GM12872 (cell line): ENCODE measurements around the gene LRIG2.

Experiments used
- CTCF ChIP-seq: IDR thresholded peaks from 3 replicates; pipeline ENCODE4 v1.5.1; 2011; ENCODE audit warnings: low read depth, mild to moderate bottlenecking, low read length, moderate library complexity; ENCODE audit not compliant: insufficient read depth

The LRIG2 gene

GRCh38 chr1:113125517-113125916, 52.5 kb downstream of the LRIG2 start:
- TF ChIP-seq CTCF = no peak

GRCh38 chr1:113126207-113126606, 53.2 kb downstream of the LRIG2 start:
- TF ChIP-seq CTCF = no peak

- no peak for TF ChIP-seq CTCF
Observed at GRCh38 chr1:113128116-113128515, 55.1 kb downstream of the LRIG2 start.

GRCh38 chr1:113129529-113130185, 56.7 kb downstream of the LRIG2 start:
- TF ChIP-seq CTCF = no peak

GRCh38 chr1:113133038-113133437, 60.0 kb downstream of the LRIG2 start:
- no peak for TF ChIP-seq CTCF

GRCh38 chr1:113133759-113134158, 60.8 kb downstream of the LRIG2 start:
- no peak for TF ChIP-seq CTCF

- no peak for TF ChIP-seq CTCF
Observed at GRCh38 chr1:113135460-113135859, 62.5 kb downstream of the LRIG2 start.
